Epidermal melanocyte (primary cell): ENCODE measurements around the gene PRR13.
"Not testable (repeated sequence)": the region's sequence is repeated elsewhere in the genome, so short reads cannot be mapped to it uniquely, and the experiment has no call there.

Experiments used
- DNase-seq: peaks from one replicate; pipeline ENCODE4 v3.0.0; 2011; ENCODE audit warnings: low spot score; ENCODE audit not compliant: insufficient read length

Gene PRR13, protein sequence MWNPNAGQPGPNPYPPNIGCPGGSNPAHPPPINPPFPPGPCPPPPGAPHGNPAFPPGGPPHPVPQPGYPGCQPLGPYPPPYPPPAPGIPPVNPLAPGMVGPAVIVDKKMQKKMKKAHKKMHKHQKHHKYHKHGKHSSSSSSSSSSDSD

DNA sequence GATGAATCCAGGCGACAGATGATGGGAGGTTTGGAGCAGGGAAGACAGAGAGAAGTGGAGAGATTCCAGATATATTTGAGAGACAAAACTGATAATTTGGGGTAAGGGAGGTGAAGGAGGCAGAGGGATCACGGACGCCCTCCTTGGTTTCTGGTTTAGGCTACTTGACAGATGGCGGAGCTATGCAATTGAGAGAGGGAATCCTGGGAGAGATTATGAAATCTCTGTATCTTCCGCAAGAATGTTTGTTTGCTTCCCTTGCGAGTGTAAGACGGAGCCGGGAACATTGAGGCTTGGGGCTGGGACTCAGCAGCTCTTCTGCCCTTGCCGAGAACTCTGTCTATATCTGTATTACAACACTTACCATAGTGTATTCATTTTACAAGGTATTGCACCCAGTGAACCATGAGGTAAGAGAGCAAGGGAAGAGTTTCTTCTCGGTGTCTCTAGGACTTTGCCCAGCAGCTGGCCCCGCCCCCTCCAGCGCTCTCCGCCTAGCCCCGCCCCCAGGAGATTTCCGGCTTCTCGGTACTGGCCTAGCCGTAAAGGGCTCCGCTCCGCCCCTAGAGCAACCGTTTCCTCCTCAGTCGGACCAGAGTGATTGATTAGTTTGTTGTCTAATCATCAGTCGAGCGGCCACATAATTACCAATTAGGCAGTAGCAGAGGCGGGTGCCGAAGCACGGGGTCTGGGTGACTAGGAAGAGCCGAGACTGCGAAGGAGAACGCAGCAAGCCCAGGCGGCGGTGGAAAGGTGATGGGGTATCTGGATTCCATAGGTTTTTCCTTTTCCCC is at the start of gene PRR13:
Gene PRR13, plus strand, starts transcription at position 695 of the 794 bp plus-strand sequence. CDS start 981 bp downstream, outside the sequence.
- DNase-seq: peak; percentile 96

DNA sequence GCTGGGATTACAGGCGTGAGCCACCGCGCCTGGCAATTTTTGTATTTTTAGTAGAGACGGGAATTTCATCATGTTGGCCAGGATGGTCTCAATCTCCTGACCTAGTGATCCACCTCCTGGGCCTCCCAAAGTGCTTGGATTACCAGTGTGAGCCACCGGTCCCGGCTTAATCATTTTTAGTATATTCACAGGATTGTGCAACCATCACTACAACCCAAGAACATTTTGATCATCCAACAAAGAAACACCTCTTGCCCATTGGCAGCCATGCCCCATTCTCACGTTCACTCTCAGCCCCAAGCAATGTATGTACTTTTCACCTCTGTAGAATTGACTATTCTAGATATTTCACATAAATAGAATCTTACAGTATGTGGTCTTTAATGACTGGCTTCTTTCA is 41.6 kb upstream of the PRR13 start:
- DNase-seq: no peak

DNA sequence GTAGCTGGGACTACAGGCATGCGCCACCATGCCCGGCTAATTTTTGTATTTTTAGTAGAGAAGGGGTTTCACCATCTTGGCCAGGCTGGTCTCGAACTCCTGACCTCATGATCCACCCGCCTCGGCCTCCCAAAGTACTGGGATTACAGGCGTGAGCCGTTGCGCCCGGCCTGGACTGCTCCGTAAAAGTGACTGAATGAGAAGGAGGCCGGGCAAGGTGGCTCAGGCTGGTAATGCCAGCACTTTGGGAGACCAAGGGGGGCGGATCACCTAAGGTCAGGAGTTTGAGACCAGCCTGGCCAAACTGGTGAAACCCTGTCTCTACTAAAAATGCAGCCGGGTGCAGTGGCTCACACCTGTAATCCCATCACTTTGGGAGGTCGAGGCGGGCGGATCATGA is 39.2 kb upstream of the PRR13 start:
- not testable (repeated sequence) for DNase-seq

DNA sequence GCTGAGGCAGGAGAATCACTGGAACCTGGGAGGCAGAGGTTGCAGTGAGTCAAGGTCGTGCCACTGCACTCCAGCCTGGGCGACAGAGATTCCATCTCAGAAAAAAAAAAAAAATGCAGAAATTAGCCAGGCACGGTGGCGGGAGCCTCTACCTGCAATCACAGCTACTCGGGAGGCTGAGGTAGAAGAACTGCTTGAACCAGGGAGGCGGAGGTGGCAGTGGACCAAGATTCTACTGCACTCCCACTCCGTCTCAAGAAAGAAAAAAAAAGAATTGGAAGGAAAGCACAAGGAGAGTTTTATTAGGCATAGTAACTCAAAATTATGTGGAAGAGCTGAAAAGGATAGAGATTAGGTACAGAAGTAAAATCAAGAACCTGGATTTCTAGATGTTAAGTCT is 38.7 kb upstream of the PRR13 start:
- DNase-seq: no peak

DNA sequence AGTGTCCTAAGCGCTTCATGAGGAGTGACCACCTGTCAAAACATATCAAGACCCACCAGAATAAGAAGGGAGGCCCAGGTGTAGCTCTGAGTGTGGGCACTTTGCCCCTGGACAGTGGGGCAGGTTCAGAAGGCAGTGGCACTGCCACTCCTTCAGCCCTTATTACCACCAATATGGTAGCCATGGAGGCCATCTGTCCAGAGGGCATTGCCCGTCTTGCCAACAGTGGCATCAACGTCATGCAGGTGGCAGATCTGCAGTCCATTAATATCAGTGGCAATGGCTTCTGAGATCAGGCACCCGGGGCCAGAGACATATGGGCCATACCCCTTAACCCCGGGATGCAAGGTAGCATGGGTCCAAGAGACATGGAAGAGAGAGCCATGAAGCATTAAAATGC is 30.6 kb upstream of the PRR13 start:
- no peak for DNase-seq

DNA sequence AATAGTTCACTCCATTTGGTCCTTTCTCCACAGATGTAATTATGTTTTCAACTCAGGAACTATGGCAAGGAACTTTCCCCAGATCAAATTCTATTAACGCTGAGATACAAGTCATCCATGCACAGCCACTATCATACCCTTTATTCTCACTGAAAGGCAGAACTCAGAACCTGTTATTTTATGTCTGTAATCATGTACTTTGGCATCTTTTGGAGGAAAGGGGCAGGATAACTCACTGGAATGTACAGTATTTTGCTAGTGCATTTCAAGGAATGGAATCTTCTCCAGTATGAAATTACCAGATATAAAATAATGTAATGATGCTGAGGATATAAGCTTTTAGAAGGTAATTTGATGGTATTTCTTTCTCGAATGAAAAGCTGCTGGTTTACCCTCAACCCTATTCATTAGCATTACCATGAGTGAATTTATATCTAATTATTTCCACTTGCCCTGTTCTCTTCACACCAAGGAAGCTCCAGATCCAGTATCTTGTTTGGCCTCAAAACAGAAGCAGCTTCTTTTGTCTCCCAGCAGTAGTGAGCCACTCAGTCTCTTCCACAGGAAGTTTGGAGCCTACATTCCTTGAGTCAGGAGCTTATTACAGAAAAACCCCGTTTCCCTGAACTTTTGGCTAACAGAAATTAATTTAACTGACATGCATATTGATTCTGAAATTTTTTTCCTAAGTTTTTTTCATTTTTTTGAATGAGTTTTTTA is 27.9 kb upstream of the PRR13 start:
- no peak for DNase-seq

DNA sequence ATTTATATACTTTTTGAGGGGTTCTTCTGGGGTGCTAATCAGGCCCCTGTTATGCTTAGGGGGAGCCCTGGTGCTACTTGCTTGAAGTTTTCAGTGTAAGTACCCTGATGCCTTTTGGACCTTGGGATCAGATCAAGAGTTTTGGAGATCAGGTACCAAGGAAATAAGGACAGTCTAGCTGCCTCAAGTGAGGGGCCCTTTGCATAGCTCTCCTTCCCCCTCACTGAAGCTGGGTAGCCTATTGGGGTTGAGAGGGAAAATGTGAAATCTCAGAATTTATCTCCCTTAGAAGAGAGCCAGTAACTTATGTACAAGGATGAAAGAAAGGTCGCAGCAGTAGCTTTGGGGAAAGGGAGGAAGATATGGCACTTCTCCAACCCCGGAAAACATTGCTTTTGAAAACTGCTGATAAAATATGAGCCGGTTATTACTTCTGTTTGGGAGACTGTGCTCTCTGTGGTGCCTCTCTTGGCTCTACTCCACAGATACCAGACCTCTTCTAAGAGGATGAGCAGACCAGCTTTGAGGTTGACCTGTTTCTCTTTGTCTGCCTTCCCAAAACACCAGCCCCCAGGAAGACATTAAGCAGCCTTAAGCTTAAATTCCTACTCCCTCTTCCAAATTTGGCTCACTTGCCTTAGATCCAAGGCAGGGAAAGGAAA is 26.6 kb upstream of the PRR13 start:
- no peak for DNase-seq

DNA sequence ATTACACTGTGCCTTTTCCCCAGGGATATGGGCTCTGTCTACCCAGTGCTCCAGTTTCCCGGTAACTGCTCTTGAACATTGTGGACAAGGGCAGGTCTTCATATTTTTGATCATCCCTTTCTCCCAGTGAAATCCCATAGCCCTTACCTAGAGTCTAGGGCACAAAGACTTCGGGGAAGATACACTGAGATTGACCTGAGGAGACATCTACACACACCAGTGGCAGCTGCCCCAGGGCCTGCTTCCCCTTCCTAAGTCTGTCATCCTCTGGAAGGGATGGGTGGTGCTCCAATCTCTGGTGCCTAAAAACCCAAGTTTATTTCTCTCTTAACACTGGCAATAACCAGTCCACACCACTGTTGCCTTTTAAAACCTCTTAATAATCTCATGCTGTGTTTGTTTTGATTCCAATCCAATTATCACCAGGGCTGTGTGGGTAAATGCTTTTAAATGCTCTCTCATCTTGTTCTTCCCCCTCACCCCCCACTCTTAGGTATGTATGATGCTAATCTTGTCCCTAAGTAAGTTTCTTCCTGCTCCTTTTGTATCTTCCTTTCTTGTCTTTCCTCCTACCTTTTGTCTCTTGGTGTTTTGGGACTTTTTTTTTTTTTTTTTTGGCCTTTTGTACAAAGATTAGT is 25.7 kb upstream of the PRR13 start:
- not testable (repeated sequence) for DNase-seq

DNA sequence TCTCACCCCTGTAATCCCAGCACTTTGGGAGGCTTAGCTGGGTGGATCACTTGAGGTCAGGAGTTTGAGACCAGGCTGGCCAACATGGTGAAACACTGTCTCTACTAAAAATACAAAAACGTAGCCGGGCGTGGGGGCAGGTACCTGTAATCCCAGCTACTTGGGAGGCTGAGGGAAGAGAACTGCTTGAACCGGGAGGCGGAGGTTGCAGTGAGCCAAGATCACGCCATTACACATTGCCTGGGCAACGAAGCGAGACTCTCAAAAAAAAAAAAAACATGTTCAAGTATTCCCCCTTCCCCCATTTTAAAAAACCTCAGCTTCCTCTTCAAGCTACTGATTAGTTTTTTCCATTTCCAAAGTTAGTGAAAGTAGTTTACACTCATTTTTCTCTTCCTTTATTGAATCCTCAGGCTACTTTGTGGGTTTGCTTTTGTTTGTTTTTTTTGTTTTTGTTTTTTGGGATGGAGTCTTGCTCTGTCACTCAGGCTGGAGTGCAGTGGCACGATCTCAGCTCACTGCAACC is 24.2 kb upstream of the PRR13 start:
- not testable (repeated sequence) for DNase-seq

DNA sequence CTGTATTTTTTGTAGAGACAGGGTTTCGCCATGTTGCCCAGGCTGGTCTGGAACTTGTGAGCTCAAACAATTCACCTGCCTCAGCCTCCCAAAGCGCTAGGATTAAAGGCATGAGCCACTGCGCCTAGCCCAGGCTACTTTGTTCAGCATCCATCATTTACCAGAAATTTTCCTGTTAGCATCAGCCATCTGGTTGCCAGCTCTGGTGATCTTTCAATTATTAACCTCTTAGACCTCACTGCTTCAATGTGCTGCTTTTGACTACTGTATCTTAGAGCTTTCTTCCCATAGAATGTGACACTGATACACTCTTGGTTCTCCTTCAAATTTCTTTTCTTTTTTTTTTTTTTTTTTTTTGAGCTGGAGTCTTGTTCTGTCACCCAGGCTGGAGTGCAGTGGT is 23.3 kb upstream of the PRR13 start:
- DNase-seq: no peak

DNA sequence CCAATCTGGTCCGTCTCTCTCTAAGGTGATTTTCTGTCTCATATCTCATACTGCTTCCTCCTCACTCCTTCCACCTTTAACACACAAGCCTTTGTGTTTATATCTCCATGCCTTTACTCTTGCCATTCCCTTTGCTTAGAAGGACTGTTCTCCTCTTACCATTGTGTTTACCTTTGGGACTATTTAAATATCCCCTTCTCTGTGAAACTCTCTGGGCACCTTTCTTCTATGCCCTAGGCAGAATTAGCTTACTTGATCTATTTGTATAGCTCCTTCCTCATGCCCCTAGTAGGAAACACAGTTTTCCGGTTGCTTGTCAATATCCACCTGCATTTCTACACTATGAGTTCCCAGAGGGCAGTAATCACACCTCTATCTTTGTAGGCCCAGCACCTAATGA is 21.8 kb upstream of the PRR13 start:
- DNase-seq: no peak

DNA sequence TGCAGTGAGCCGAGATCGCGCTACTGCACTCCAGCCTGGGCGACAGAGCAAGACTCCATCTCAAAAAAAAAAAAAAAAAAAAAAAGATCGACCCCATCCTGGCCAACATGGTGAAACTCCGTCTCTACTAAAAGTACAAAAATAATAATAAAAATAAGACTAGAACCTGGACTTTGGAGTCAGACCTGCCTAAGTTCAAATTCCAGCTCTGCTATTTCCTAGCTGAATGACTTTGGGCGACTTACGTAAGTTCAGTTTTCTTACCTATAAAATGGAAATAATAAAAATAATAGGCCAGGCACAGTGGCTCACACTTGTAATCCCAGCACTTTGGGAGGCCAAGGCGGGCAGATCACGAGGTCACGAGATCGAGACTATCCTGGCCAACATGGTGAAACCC is 19.3 kb upstream of the PRR13 start:
- DNase-seq: not testable (repeated sequence)

DNA sequence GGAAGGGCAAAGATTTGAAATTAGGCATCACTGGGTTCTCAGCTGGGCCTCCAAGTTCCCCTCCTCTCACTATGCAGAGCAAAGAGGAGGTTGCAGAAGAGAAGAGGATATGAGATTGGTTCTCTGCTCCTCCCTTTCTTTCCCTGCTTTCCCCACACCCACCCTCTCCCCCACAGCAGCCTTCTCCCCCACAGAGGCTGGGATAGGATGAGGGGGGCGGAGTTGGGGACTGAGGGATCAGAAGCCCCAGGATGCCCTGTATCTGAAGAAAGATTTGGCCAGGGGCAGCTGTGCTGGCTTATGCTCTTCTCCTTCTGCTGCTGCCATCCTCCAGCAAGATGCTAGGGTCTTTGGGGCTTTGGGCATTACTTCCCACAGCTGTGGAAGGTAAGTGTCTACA is 17.9 kb upstream of the PRR13 start, which contains the start of gene AMHR2:
Gene AMHR2, plus strand, starts transcription at position 259 of the 400 bp plus-strand sequence. Its CDS starts 80 bp downstream, at position 339.
- DNase-seq: no peak

DNA sequence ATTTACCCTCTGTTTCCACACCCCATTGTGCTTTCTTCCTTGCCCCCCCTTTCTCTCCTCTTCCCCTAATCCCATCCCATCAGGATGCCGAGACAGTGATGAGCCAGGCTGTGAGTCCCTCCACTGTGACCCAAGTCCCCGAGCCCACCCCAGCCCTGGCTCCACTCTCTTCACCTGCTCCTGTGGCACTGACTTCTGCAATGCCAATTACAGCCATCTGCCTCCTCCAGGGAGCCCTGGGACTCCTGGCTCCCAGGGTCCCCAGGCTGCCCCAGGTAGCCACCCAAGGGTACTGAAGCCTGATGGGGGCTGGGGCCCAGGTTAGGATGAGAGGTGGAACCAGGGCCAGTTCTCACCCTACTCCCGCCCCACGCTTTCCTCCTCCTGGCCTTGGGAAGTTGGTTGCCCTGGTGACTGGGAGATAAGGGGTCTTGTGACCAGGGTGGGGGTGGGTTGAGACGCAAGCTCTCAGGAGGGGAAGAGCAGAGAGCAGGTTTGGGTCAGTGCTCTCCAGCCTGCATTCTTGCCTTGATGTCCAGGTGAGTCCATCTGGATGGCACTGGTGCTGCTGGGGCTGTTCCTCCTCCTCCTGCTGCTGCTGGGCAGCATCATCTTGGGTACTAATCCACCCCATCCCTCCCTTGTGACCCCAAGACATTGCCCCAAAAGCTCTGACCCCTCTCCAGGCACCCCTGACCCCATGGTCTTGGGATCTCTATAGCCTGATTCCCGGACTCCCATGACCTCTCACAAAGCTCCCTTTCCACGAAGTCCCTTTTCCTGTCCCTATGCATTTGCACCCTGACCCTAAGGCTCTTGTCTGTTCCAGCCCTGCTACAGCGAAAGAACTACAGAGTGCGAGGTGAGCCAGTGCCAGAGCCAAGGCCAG is 16.7 kb upstream of the PRR13 start:
- no peak for DNase-seq

DNA sequence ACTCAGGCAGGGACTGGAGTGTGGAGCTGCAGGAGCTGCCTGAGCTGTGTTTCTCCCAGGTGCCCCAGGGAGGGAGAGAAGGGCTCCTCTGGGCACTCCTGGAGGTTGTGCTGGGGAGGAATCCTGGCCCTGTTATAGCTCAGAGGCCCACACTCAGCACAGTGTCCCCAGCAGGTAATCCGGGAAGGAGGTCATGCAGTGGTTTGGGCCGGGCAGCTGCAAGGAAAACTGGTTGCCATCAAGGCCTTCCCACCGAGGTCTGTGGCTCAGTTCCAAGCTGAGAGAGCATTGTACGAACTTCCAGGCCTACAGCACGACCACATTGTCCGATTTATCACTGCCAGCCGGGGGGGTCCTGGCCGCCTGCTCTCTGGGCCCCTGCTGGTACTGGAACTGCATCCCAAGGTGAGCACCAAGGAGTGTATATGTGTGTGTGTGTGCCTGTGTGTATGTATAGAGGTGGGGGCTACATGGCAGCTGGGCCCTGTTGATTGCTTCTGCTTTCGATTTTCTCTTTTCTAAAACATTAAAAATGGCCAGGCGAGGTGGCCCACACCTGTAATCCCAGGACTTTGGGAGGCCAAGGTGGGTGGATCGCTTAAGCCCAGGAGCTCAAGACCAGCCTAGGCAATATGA is 15.9 kb upstream of the PRR13 start:
- no peak for DNase-seq

DNA sequence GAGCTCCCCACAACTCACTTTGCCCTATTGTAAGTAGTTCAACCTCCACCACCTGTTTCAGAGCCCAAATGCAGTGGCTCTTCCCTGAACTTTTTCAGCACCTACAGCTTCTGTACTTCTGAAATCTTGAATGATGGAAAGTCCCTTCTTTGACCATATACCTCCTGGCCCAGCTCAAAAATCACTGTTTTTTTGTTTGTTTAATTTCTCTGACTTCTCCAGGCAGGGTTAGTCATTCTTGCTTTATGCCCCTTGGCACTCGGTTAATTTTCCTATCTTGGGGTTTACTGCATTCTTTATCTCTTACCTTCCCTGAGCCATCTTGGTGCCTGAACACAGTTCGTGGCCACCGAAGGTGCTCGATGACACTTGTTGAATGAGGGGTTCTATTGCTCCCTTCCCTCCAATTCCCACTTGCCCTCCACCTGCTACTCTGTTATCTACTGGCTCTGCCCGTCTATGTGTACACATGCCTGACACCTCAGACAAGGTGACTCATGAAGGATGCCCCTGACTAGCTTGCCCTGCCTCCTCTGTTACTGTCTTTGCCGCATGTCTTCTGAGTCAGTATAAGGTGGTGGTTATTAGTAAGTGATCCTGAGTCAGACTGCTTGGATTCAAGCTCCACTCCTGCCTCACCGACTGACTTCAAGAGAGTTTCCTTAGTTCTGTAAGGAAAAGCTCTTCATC is 13.5 kb upstream of the PRR13 start:
- DNase-seq: no peak

DNA sequence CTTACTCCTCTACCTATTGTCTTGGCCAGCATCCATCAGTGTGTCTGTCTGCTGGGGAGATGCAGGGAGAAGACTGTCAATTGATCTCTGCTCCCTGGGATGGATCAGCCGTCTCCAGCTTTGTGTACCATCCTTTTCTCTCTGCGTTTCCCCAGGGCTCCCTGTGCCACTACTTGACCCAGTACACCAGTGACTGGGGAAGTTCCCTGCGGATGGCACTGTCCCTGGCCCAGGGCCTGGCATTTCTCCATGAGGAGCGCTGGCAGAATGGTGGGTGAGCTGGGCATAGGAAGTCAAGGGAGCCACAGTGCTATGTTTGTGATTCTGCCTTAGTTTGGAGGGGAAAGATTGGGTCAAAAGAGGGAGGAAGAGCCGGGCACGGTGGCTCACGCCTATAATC is 12.8 kb upstream of the PRR13 start:
- DNase-seq: no peak

DNA sequence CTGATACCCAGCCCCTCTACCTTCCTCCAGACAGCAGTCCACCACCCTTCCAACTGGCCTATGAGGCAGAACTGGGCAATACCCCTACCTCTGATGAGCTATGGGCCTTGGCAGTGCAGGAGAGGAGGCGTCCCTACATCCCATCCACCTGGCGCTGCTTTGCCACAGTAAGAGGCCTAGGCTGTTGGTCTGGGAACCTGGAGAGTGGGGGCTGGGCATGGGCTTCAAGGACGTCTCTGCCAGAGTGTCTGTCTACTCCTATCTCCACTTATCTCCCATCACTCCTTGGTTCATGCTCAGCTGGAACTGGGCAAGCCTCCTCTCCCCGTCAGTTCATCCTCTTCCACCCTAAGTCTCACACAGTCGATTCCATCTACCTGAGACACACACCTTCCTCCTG is 11.4 kb upstream of the PRR13 start:
- no peak for DNase-seq

DNA sequence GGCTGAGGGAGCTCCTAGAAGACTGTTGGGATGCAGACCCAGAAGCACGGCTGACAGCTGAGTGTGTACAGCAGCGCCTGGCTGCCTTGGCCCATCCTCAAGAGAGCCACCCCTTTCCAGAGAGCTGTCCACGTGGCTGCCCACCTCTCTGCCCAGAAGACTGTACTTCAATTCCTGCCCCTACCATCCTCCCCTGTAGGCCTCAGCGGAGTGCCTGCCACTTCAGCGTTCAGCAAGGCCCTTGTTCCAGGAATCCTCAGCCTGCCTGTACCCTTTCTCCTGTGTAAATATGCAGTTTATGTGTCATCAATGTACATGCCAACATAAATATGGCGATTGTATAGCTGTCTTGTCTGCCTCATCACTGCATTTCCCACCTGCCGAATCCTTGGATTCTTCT is 10.3 kb upstream of the PRR13 start:
- DNase-seq: no peak
